HG03571 (cell line): ENCODE data around the gene FUT2.
"Not testable (repeated sequence)": the region's sequence is repeated elsewhere in the genome, so short reads cannot be mapped to it uniquely, and the experiment has no call there.

ENCODE experiments used
- ATAC-seq: cut with Tn5 transposase; IDR thresholded peaks from one replicate; pipeline ENCODE4 v1.9.1; 2021; ENCODE audit not compliant: unreplicated experiment

FUT2 gene

GRCh38 chr19:48670699-48671445 is 24.9 kb upstream of the FUT2 start:
- no peak for ATAC-seq

DNA sequence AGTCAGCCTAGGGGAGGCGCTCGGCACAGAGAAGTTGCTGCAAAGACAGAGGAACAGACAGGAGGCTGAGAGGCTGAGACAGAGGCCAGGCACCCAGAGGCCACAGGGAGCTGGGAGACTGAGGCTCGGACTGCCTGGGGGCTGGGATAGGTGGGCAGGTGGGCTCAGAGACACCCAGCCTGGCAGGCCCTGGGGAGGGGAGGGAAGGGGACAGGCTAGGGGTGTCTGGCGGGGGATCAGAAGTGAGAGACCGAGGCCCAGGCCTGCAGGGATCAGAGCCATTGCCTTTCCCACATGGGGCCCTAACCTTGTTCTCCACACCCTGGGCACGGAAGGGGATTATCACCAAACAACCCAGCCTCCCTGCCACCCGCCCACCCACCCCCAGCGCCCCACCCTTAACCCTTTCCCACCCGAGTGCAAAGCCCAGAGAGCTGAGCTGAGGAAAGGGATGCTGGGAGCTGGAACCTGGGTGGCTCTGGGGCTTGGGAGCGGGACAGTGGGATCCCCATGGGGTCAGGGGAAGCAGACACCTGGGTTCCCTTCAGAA is 24.2 kb upstream of the FUT2 start:
- no peak for ATAC-seq

DNA sequence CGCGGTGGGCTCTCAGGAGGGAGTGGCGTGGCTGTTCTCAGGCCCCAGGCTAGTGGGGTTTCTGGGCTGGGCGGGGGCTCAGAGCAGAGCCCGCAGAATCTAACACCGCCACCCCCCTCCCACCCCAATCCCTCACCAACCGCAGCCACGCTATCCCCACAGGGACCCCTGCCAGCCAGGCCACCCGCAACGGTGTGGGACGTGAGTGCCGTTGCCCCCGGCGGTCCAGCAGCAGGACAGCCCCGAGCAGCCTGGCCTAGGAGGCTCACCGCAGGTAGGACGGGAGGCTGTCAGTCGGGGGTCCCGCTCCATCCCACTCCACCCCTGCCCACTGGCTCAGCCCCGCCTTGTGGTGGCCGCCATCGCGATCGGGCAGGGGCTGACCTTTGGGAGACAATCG is 22.8 kb upstream of the FUT2 start, which contains the start of gene NTN5:
Gene NTN5, minus strand, starts transcription at position 24 of the 400 bp plus-strand sequence. CDS start 2,031 bp downstream, outside the sequence.
- ATAC-seq: no peak

DNA sequence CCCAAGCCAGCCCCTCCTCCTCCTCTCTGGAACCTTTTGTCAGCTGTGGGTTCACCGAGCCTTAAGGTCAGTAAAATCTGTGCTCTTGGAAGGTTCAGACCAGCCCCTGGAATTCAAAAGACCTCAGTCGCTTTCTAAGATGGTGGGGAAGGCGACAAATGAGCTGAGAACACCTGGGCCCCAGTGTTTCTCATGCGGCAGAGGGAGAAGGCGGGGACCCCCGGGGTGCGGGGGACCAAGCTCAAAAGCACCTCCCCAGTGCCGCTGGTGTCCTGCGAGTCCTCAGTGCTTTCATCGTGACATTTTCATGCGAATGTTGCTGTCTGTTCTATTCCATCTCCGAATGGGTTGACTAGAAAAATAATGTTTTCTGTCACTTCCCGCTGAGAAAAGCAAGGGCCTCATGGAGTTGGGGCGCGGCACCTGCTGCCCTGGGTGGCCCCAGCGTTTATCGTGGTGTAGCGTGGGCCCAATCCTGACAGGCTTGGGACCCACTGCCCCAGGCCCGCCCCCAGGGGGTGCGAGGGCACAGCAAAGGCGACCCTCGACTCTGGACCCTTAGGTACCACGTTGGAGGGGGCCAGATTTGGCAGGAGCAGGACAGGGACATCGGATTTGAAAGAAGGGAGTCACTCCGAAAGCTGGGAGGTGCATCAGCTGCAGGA is 22.2 kb upstream of the FUT2 start:
- no peak for ATAC-seq

- ATAC-seq: no peak
Measured at GRCh38 chr19:48674216-48674809, 21.5 kb upstream of the FUT2 start.

DNA sequence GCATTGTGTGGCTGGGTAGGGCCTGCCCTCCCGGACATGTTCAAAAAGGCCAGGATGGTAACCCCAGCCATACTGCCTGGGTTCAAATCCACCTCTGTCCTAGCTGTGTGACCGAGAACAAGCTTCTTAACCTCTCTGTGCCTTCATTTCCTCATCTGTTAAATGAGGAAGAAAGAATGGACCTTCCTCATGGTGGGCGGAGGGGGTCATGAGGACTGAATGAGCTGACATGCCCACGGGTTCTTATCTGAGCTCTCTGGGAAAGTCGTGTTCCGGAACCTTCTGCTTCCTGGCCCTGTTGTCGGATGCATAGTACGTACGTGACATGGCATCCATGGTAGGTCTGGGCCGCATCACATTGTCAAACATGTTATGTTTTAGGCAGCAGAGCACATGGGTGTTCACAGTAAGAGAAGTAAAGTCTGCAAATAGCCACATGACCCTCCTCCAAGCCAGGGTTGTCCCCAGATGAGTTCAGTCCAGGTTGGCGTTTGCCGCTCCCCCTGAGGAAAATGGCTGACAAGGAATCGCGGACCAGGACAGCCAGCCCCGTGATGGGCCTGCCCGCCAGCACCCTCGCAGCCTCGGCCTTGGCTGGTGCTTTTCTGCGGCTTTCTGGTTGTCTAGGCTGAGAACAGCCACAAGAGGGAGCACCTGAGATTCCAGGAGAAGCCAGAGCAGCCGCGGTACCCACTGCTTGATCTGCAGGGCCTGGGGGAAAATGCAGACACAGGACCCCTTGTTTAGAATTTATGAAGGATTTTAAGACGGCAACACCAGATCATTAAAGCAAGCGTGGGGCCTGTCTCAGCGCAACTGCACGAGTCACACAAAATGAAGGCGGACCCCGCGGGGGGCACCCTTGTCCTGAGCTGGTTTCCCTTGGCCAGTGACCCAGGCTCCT is 20.6 kb upstream of the FUT2 start:
- no peak for ATAC-seq

- ATAC-seq: no peak
Measured at GRCh38 chr19:48676487-48676886, 19.3 kb upstream of the FUT2 start.

- ATAC-seq: no peak
Measured at GRCh38 chr19:48676887-48677286, 18.9 kb upstream of the FUT2 start.

GRCh38 chr19:48678201-48678600 is 17.6 kb upstream of the FUT2 start:
- no peak for ATAC-seq

GRCh38 chr19:48680006-48680405 is 15.8 kb upstream of the FUT2 start:
- ATAC-seq: not testable (repeated sequence)

DNA sequence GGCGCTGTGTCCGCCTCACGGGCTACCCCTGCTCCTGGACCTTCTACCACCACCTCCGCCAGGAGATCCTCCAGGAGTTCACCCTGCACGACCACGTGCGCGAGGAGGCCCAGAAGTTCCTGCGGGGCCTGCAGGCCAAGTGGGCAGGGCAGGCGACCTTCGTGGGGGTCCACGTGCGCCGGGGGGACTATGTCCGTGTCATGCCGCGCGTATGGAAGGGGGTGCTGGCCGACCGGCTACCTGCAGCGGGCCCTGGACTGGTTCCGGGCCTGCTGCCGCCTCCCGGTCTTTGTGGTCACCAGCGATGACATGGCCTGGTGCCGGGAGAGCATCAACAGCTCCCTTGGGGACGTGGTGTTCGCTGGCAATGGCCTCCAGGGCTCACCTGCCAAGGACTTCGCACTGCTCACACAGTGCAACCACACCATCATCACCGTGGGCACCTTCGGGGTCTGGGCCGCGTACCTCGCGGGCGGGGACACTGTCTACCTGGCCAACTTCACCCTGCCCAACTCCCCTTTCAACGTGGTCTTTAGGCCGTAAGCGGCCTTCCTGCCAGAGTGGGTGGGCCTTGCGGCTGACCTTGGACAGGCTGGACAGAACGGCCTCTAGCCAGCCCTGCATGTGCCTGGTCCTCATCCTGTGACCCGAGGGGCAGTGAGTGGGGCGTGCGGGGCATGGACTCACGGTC is 15.2 kb upstream of the FUT2 start:
- ATAC-seq: no peak

- ATAC-seq: no peak
Measured at GRCh38 chr19:48681127-48681470, 14.7 kb upstream of the FUT2 start.

GRCh38 chr19:48683349-48683748 is 12.4 kb upstream of the FUT2 start:
- no peak for ATAC-seq

- ATAC-seq: no peak
Measured at GRCh38 chr19:48685583-48685982, 10.2 kb upstream of the FUT2 start.

GRCh38 chr19:48686088-48686487 is 9.7 kb upstream of the FUT2 start:
- no peak for ATAC-seq

DNA sequence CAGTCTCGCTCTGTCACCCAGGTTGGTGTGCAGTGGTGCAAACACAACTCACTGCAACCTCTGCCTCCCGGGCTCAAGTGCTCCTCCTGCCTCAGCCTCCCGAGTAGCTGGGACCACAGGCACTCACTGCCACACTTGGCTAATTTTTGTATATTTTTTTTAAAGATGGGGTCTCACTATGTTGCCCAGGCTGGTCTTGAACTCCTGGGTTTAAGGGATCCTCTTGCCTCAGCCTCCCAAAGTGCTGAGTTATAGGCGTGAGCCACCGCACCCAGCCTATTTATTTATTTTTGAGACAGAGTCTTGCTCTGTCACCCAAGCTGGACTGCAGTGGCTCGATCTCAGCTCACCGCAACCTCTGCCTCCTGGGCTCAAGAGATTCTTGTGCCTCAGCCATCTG is 9.1 kb upstream of the FUT2 start:
- ATAC-seq: not testable (repeated sequence)

DNA sequence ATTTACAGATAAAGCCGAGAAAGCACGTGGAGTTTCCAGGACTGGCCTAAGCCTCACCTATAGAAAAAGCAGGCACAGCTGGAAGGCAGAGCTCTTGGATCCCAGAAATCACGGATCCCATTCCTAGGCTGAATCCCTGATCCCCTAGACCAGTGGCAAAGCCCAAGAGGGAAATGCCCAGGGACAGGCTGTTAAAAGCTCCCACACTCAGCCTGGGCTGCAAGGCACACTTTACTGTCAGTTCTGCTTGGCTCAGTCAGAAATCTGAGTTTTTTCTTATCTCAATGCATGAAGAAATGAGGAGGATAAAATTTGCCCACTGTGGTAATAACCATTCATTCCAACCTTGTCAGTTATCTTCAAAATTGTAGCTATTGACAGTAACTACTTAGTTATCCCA is 8.0 kb upstream of the FUT2 start:
- no peak for ATAC-seq

DNA sequence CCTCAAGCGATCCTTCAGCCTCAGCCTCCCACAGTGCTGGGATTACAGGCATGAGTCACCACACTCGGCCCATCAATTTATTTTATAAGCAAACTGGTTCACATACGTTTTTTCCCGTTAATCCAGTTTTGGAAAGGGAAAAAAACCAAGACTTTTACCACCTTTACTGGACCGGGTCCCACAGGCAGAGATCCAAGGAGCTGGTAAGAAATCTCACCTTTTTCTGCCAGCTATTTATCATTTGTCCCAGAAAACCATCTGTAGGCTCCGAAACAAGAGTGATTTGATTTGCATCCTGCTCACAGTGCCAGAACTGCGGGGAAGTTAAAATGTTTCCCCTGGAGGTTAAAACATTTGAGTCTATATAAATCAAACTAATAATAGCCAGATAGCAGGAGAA is 6.3 kb upstream of the FUT2 start:
- no peak for ATAC-seq

DNA sequence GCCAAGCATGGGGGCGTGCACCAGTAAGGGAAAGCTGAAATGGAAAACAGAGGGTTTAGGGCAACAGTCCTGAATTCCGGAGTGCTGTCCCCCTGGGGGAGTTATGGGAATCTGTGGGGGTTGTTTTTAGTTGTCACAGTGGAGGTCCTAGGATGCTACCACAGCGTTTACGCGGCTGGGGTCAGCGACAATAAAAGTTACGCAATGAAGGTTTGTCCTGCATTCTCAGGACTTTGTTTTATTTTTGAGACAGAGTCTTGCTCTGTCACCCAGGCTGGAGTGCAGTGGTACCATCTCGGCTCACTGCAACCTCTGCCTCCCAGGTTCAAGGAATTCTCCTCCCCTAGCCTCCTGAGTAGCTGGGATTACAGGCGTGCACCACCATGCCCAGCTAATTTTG is 2.1 kb upstream of the FUT2 start:
- ATAC-seq: not testable (repeated sequence)

- no peak for ATAC-seq
Measured at GRCh38 chr19:48696353-48697010, 711 bp downstream of the FUT2 start.
